ENCODE measurements around the gene PBLD. TPM values are rescaled to one million over a fixed set of nuclear protein-coding genes. Genes with fewer than 3 reads are reported as not detected.

PBLD gene
- polyA plus RNA-seq, 2 of the 4 experiments (the other 2 are of a cell fraction): 1.8 to 4.2 TPM

DNA sequence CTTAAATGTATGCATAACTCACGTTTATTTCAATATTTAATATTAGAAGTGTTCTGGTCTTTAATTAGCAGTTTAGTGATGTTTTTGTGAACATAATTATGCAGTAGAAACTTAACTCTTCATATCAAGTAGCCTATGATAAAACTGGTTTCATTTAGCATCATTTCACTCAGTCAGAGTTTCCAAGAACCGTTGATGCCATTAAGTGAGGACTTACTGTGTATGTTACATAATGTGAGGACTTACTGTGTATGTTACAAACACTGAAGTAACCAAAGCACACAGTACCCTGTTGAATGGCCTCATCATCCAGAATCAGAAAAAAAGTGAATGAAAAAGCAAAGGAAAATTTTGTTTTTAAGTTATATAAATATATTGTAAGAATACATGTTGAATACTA is 32.9 kb upstream of the PBLD start (continued):
- TF ChIP-seq REST (IDR thresholded peaks at IDR 0.05) (no peak), TP53 (CRISPR knock-in tag; IDR thresholded peaks at IDR 0.05) (no peak), ZFP36 (IDR thresholded peaks at IDR 0.05; ENCODE audit: borderline replicate concordance, partially characterized antibody) (no peak)
- TF ChIP-seq, protein P1, sequence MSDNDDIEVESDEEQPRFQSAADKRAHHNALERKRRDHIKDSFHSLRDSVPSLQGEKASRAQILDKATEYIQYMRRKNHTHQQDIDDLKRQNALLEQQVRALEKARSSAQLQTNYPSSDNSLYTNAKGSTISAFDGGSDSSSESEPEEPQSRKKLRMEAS (IDR thresholded peaks at IDR 0.05): no peak

- TF ChIP-seq CBX2 (IDR thresholded peaks at IDR 0.05; ENCODE audit: borderline replicate concordance, low read depth) (no peak), TFCP2L1 (CRISPR knock-in tag; IDR thresholded peaks at IDR 0.05) (no peak), JUN (IDR thresholded peaks at IDR 0.05) (no peak)
- 79% methylated on average over 3 of the region's 3 CpGs for WGBS (ENCODE audit: missing lambda C conversion rate)
- no peaks in the 10 kb centered on the region for H3K9me3 ChIP-seq
- no peak for DNase-seq (ENCODE audit: low read depth in 1 of 2, low spot score in 1 of 2)
- no peak overlapping the region for H3K4me2 ChIP-seq
- ChIA-PET CTCF (interaction anchor here (0.6 kb wide), 1 partner anchor 38 kb away, joined by 3 read pairs; no protein-coding TSS in a partner anchor), POLR2A (no interaction called here)
- no peaks in the 10 kb centered on the region for H3K4me1 ChIP-seq
- H3K4me3 ChIP-seq: no peak overlapping the region
- no peak for ATAC-seq
- no peak for FAIRE-seq
- no peak overlapping the region for H3K27ac ChIP-seq
Observed at GRCh38 chr10:68364101-68364886, 31.6 kb upstream of the PBLD start.

- ATAC-seq (no peak), FAIRE-seq (no peak), DNase-seq (ENCODE audit: low read depth in 1 of 2, low spot score in 1 of 2) (no peak)
- no peak overlapping the region for H3K27ac ChIP-seq
- POLR2A ChIA-PET: no interaction called here
- no peaks in the 10 kb centered on the region for H3K9me3 ChIP-seq
- H3K4me1 ChIP-seq: no peaks in the 10 kb centered on the region
- no peak overlapping the region for H3K4me2 ChIP-seq
- CTCF ChIA-PET: interaction anchor here (1.0 to 3.0 kb wide), 4 partner anchors 10 to 44 kb away, joined by 4 to 12 read pairs (median 6); partner anchors contain the start of gene RUFY2
- 92% methylated on average over 3 of the region's 3 CpGs for WGBS (ENCODE audit: missing lambda C conversion rate)
- no peak overlapping the region for H3K4me3 ChIP-seq
- TF ChIP-seq RCOR1 (IDR thresholded peaks at IDR 0.05; ENCODE audit: low read depth, low read length) (no peak), NR3C1 (IDR thresholded peaks at IDR 0.05) (no peak), CHD2 (IDR thresholded peaks at IDR 0.05; ENCODE audit: low read length, partially characterized antibody) (no peak), ZC3H11A (IDR thresholded peaks at IDR 0.05) (no peak), TP53 (CRISPR knock-in tag; IDR thresholded peaks at IDR 0.05) (no peak), CBX2 (IDR thresholded peaks at IDR 0.05; ENCODE audit: borderline replicate concordance, low read depth) (no peak), EHF (CRISPR knock-in tag; IDR thresholded peaks at IDR 0.05) (no peak), RFX5 (IDR thresholded peaks at IDR 0.05) (no peak)
Observed at GRCh38 chr10:68362590-68362989, 29.9 kb upstream of the PBLD start.

DNA sequence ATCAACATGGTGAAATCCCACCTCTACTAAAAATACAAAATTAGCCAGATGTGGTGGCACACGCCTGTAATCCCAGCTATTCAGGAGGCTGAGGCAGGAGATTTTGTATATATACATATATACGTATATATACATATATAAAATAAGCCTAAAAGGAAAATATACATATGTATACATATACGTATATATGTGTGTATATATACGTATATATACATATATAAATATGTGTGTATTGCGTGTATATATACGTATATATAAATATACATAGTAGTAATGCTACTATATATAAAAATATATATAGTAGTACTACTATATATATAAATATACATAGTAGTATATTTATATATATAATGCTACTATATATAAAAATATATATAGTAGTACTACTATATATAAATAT is 26.5 kb upstream of the PBLD start:
- H3K4me1 ChIP-seq: no peaks in the 10 kb centered on the region
- no peak overlapping the region for H3K27ac ChIP-seq
- POLR2A ChIA-PET: no interaction called here
- ATAC-seq (no peak), FAIRE-seq (no peak), DNase-seq (ENCODE audit: low read depth in 1 of 2, low spot score in 1 of 2) (no peak)
- H3K4me2 ChIP-seq: no peak overlapping the region
- CTCF ChIA-PET: interaction anchor here (1.1 to 2.0 kb wide), 2 partner anchors 11 to 19 kb away, joined by 3 to 5 read pairs; no protein-coding TSS in a partner anchor
- no peak overlapping the region for H3K4me3 ChIP-seq
- whole genome bisulfite sequencing (ENCODE audit: missing lambda C conversion rate): 82% methylated on average over 6 of the region's 6 CpGs
- H3K9me3 ChIP-seq: no peaks in the 10 kb centered on the region
- TF ChIP-seq GATA3 (IDR thresholded peaks at IDR 0.05; ENCODE audit: borderline replicate concordance): no peak
- TF ChIP-seq, protein P1 (IDR thresholded peaks at IDR 0.05): no peak
- no peak for TF ChIP-seq HOXB13 (CRISPR knock-in tag; IDR thresholded peaks at IDR 0.05; ENCODE audit: low read depth)
- no peak for TF ChIP-seq HDAC2 (IDR thresholded peaks at IDR 0.05)
- TF ChIP-seq EHMT2 (IDR thresholded peaks at IDR 0.05; ENCODE audit: low read depth): no peak
- TF ChIP-seq REST (IDR thresholded peaks at IDR 0.05): no peak
- TF ChIP-seq, protein P2, sequence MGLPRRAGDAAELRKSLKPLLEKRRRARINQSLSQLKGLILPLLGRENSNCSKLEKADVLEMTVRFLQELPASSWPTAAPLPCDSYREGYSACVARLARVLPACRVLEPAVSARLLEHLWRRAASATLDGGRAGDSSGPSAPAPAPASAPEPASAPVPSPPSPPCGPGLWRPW (IDR thresholded peaks at IDR 0.05): no peak
- no peak for TF ChIP-seq POLR2AphosphoS2 (conservative IDR thresholded peaks at IDR 0.05; ENCODE audit: low read length)
- no peak for TF ChIP-seq BHLHE40 (IDR thresholded peaks at IDR 0.05; ENCODE audit: low read depth, low read length)
- no peak for TF ChIP-seq CEBPB (IDR thresholded peaks at IDR 0.05)
- no peak for TF ChIP-seq BCL3 (IDR thresholded peaks at IDR 0.05)

All from A549 (cell line).